Body of pancreas (tissue), 2 donors: ENCODE measurements around the gene LIPJ. TPM values are rescaled to one million over a fixed set of nuclear protein-coding genes. Genes with fewer than 3 reads are reported as not detected.

Source experiments
- small RNA-seq: library from RNA; depleted of rRNA; stranded (forward); fragments of <200 nt; gene quantifications from one replicate; pipeline ENCODE3, GENCODE V24; 2016
- total RNA-seq, 2 donors: library from RNA; depleted of rRNA; stranded (reverse); fragments of >200 nt; gene quantifications; one replicate each; pipeline ENCODE4 v1.1.0, GENCODE V29; 2016

LIPJ gene
- total RNA-seq, 2 donors from 2014 or later = 0.99 TPM; not detected in 1

Small RNA genes within 50 kb of the gene (small RNA-seq; reads per million reads assigned to genes)
- gene RF00019 = not detected

Other genes starting within 250 kb of the LIPJ start
- gene RNLS, start 3.4 kb upstream of the LIPJ start, total RNA-seq = 10 to 100 TPM in 1 of 2 donors, 1 to 10 TPM in 1; 7.9 to 26.5 TPM
- not detected for gene LIPF, start 77.7 kb downstream of the LIPJ start, total RNA-seq
- not detected for gene LIPK, start 119.5 kb downstream of the LIPJ start, total RNA-seq
- gene LIPN, start 173.3 kb downstream of the LIPJ start, total RNA-seq = not detected
- not detected for gene LIPM, start 216.0 kb downstream of the LIPJ start, total RNA-seq